GM19395 (cell line): ENCODE results near the gene HNRNPCL4.
"Not testable (repeated sequence)": the region's sequence is repeated elsewhere in the genome, so short reads cannot be mapped to it uniquely, and the experiment has no call there.

ENCODE experiments used
- ATAC-seq: cut with Tn5 transposase; IDR thresholded peaks from one replicate; pipeline ENCODE4 v1.9.1; 2021; ENCODE audit warnings: mild to moderate bottlenecking, moderate library complexity; ENCODE audit not compliant: unreplicated experiment

The HNRNPCL4 gene

DNA sequence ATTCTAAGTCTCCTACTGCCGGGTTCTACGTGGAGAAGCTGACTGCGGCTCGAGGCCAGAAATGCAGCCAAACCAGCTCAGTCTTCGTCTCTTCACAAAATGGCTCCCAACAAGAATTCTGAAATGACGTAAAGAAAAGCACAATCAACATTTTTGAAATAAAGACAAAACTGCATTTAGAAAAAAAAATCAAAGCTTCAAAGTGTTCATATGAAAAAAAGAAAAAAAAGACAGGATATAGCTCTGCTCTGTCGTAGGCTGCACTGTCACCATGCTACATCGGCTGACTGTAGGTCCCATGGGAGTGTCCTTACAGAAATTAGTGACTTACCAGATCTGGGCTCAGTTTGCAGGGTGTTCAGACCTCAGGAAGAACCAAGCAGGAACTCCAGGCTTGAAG is at the start of gene HNRNPCL4:
Gene HNRNPCL4 (minus strand): TSS at position 101 of the 400 bp plus-strand sequence. CDS start 164 bp downstream, outside the sequence.
- ATAC-seq, result not testable (repeated sequence)

DNA sequence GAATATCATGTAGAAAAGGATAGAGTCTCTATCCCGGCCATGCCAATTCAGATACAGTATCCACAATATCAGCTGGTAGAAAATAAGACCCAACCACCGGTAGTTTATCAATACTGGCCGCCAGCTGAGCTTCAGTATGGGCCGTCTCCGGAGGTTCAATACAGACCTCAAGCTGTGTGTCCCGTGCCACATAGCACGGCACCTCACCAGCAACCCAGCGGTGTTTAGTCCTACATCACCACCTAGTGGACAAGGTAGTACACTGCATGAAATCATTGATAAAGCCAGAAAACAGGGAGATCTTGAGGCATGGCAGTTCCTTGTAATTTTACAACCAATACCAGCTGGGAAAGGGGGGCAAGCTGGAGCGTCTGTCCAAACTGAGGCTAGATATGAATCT is 43.3 kb upstream of the HNRNPCL4 start:
- not testable (repeated sequence) for ATAC-seq

DNA sequence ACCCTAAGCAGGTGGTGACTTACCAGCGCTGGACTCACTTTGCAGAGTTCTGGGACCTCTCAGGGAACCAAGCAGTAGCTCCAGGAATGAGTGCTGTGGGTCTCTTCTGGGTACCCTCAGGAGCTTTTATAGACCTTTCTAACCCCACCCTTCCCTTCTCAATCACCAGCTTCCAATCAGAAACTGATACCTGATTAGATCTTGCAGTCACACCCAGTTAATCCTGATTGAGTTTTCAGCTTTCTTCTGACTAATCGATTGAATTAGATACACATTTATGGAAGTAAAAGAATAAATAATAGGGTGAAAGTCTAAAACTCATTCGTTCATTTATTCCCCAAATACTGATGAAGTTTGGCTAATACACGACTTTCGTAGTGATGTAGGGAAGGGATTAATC is 35.9 kb upstream of the HNRNPCL4 start, which contains the start of gene PRAMEF13:
Gene PRAMEF13 (minus strand): TSS at position 101 of the 400 bp plus-strand sequence. CDS start 1,820 bp downstream, outside the sequence.
- not testable (repeated sequence) for ATAC-seq

DNA sequence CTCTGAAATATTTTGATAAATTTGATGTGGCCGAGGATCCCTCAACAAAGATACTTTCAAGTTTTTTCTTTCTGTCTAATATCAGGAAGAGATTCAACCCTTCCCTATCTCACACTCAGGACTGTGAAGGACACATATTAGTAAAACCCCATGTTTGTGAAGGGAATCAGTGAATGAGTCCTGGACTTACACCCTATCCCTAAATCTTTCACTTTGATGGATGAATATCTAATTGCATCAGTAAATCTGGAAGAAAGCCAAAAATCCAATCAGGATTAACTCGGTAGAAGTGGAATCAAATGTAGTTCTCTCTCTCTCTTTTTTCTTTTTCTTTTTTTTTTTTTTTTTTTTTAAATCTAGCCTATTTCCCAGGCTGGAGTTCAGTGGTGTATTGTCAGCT is 6.1 kb upstream of the HNRNPCL4 start, which contains the start of gene PRAMEF9:
Gene PRAMEF9 (plus strand): TSS at position 301 of the 400 bp plus-strand sequence. CDS start 3,433 bp downstream, outside the sequence.
- not testable (repeated sequence) for ATAC-seq

DNA sequence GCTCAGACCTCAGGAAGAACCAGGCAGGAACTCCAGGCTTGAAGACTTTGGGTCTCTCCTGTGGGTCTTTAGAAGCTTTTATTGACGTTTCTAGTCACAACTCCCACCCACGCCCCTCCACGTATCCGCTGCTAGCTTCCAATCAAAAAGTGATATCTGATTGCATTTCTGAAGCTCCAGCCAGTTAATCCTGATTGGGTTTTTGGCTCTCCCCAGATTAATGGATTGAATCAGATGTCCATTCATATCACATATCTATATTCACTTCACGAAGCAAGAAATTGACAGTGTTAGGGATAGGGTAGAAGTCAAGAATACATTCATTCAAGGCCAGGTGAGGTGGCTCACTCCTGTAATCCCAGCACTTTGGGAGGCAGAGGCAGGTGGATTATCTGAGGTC is 9.5 kb downstream of the HNRNPCL4 start, which contains the start of gene PRAMEF26:
Gene PRAMEF26 (minus strand): TSS at position 101 of the 400 bp plus-strand sequence. CDS start 2,914 bp downstream, outside the sequence.
- not testable (repeated sequence) for ATAC-seq

DNA sequence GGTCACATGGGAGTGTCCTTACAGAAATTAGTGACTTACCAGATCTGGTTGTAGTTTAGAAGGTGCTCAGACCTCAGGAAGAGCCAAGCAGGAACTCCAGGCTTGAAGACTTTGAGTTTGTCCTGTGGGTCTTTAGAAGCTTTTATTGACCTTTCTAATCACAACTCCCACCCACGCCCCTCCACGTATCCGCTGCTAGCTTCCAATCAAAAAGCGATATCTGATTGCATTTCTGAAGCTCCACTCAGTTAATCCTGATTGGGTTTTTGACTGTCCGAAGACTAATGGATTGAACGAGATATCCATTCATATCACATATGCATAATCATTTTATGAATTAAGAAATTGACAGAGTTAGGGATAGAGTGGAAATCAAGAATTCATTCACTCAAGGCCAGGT is 48.7 kb downstream of the HNRNPCL4 start, which contains the start of gene HNRNPCL2:
Gene HNRNPCL2 (minus strand): TSS at position 101 of the 400 bp plus-strand sequence. CDS start 454 bp downstream, outside the sequence.
- ATAC-seq, result not testable (repeated sequence)
